ENCODE results near the gene PATJ. TPM values are rescaled to one million over a fixed set of nuclear protein-coding genes. Genes with fewer than 3 reads are reported as not detected.

The PATJ gene
- total RNA-seq, 6 experiments from 2014 or later, result 19.0 to 49.0 (median 26.7) TPM

DNA sequence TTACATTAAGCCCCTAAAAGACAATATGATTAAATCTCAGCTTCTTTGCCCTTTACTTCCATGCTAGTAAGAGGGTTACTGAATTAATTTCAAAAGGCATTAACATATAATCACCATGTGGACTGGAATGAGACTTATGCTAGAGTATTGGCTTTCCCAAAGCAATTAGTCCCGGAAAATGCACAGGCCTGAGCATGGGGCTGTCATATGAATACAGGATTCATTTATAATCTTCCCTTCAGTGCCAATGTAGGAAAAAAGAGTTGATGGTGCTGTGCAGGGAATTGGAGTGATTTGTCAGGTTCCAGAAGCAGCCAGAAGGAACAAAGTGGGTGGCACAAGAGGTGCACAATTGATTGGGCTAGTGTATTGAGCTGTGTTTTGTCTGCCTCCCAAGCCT, 253.4 kb downstream of the PATJ start:
- no peak overlapping the region for H3K27ac ChIP-seq
- no peaks in the 10 kb centered on the region for H3K4me1 ChIP-seq
- H3K27me3 ChIP-seq, result no peaks in the 10 kb centered on the region
- intact Hi-C loops (cut with DNase I), result no loop called here
- no peak for ATAC-seq
- H3K4me3 ChIP-seq, result no peak overlapping the region
- H3K9me3 ChIP-seq, result no peaks in the 10 kb centered on the region
- TF ChIP-seq, protein P1, sequence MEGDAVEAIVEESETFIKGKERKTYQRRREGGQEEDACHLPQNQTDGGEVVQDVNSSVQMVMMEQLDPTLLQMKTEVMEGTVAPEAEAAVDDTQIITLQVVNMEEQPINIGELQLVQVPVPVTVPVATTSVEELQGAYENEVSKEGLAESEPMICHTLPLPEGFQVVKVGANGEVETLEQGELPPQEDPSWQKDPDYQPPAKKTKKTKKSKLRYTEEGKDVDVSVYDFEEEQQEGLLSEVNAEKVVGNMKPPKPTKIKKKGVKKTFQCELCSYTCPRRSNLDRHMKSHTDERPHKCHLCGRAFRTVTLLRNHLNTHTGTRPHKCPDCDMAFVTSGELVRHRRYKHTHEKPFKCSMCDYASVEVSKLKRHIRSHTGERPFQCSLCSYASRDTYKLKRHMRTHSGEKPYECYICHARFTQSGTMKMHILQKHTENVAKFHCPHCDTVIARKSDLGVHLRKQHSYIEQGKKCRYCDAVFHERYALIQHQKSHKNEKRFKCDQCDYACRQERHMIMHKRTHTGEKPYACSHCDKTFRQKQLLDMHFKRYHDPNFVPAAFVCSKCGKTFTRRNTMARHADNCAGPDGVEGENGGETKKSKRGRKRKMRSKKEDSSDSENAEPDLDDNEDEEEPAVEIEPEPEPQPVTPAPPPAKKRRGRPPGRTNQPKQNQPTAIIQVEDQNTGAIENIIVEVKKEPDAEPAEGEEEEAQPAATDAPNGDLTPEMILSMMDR (IDR thresholded peaks at IDR 0.05), result no peak
- no peak for TF ChIP-seq POLR2A (IDR thresholded peaks at IDR 0.05)
- peaks cover 0 to 12% (median 0%) of the 10 kb centered on the region in 4 donors for H3K36me3 ChIP-seq
- 100% methylated on average over 1 of the region's 1 CpG for WGBS (ENCODE audit: insufficient coverage, low coverage, low lambda C conversion rate, missing lambda C conversion rate)
- no peak for DNase-seq

DNA sequence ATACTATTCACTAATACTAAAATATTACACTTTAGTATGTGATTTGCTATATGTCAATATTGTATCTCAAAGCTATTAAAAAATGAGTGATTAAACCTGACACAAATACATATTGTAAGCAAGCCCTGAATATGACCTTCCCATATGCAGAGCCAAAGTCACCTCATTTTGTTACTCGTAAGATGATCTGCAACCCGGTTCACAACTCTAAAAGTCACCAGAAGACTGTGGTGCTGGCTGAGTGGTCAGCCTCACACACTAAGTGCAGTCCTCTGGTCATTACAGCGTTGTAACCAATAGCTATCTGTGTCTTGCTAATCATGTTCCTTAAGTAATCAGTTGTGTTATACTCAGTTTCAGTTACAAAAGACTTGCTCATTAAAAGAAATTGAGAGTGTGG, 254.8 kb downstream of the PATJ start:
- H3K27me3 ChIP-seq, result no peaks in the 10 kb centered on the region
- no peaks in the 10 kb centered on the region for H3K36me3 ChIP-seq
- H3K4me3 ChIP-seq, result no peak overlapping the region
- DNase-seq (no peak), ATAC-seq (no peak)
- no peak overlapping the region for H3K27ac ChIP-seq
- H3K4me1 ChIP-seq, result no peaks in the 10 kb centered on the region
- no peak for TF ChIP-seq POLR2A (IDR thresholded peaks at IDR 0.05)
- TF ChIP-seq, protein P1 (IDR thresholded peaks at IDR 0.05), result no peak
- H3K9me3 ChIP-seq, result no peaks in the 10 kb centered on the region
- intact Hi-C loops (cut with DNase I), result no loop called here
- 90% methylated on average over 3 of the region's 3 CpGs for WGBS (ENCODE audit: insufficient coverage, low coverage, low lambda C conversion rate, missing lambda C conversion rate)

DNA sequence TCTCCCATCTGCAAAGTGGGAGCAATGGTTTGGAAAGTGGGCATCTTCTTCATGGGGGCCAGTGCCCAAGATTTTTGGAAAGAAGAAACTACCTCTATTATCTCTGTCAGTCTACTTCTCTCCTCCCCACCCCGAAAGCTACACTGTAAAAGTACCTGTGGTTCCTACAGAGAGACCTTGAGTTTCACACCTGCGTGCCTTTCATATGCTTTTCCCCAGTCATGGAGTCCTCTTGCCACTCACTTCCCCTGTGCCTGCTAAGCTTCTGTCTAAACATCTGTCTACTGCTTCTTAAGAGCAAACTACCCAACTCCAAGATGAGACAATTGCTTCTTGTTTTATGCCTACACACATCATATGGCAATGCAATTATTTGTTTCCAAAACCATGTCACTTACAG, 261.5 kb downstream of the PATJ start:
- H3K4me3 ChIP-seq, result no peak overlapping the region
- DNase-seq, result no peak
- no peaks in the 10 kb centered on the region for H3K4me1 ChIP-seq
- H3K27ac ChIP-seq, result no peak overlapping the region
- ATAC-seq, result no peak
- WGBS (ENCODE audit: insufficient coverage, low coverage, low lambda C conversion rate, missing lambda C conversion rate), result 100% methylated on average over 1 of the region's 2 CpGs
- H3K36me3 ChIP-seq, result no peaks in the 10 kb centered on the region
- no peaks in the 10 kb centered on the region for H3K9me3 ChIP-seq
- H3K27me3 ChIP-seq, result no peaks in the 10 kb centered on the region
- TF ChIP-seq, protein P1 (IDR thresholded peaks at IDR 0.05), result no peak
- TF ChIP-seq POLR2A (IDR thresholded peaks at IDR 0.05), result no peak
- intact Hi-C loops (cut with DNase I), result no loop called here

DNA sequence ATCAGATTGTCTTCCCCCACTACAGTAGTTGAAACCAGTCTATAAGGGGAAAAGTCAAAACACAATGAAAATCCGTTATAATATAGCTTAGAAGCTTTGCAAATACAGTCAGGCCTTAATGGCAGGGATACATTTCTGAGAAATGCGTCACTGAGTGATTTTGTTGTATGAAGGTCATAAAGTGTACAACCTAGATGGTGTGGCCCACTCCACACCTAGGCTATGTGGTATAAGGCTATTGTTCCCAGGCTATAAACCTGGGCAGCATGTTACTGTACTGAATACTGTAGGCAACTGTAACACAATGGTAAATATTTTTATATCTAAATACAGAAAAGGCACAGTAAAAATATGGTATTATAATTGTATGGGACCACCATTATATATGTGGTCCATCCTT, 264.4 kb downstream of the PATJ start:
- no peak overlapping the region for H3K27ac ChIP-seq
- 40% methylated on average over 2 of the region's 2 CpGs for WGBS (ENCODE audit: insufficient coverage, low coverage, low lambda C conversion rate, missing lambda C conversion rate)
- no peaks in the 10 kb centered on the region for H3K27me3 ChIP-seq
- intact Hi-C loops (cut with DNase I), result no loop called here
- no peaks in the 10 kb centered on the region for H3K9me3 ChIP-seq
- H3K4me1 ChIP-seq, result no peaks in the 10 kb centered on the region
- TF ChIP-seq, protein P1 (IDR thresholded peaks at IDR 0.05), result no peak
- H3K4me3 ChIP-seq, result no peak overlapping the region
- ATAC-seq (no peak), DNase-seq (no peak)
- no peaks in the 10 kb centered on the region for H3K36me3 ChIP-seq

DNA sequence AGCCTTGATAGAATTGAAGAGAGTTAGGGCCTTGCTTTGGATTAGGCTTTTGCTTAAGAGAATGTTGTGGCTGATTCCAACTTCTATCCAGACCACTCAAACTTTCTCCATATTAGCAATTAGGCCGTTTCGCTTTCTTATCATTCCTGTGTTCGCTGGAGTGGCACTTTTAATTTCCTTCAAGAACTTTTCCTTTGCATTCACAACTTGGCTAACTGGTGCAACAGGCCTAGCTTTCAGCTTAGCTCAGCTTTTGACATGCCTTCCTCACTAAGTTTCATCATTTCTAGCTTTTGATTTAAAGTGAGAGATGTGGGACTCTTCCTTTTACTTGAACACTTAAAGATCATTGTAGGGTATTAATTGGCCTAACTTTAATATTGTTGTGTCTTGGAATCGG, 268.7 kb downstream of the PATJ start:
- TF ChIP-seq, protein P1 (IDR thresholded peaks at IDR 0.05), result no peak
- TF ChIP-seq POLR2A (IDR thresholded peaks at IDR 0.05), result no peak
- Histone ChIP-seq H3K4me1 (no peaks in the 10 kb centered on the region), H3K9me3 (no peaks in the 10 kb centered on the region), H3K27ac (no peak overlapping the region), H3K36me3 (no peaks in the 10 kb centered on the region), H3K4me3 (no peak overlapping the region), H3K27me3 (no peaks in the 10 kb centered on the region)
- intact Hi-C loops (cut with DNase I), result no loop called here
- ATAC-seq, result no peak
- no peak for DNase-seq
- 69% methylated on average over 4 of the region's 4 CpGs for WGBS (ENCODE audit: insufficient coverage, low coverage, low lambda C conversion rate, missing lambda C conversion rate)
